Adrenal gland (tissue), 12 donors: ENCODE measurements around the gene DDR1. TPM values are rescaled to one million over a fixed set of nuclear protein-coding genes. Genes with fewer than 3 reads are reported as not detected.

Experiments used
- DNase-seq, 7 donors: peaks; one replicate each; pipeline ENCODE4 v3.0.0-alpha.2; 2019 to 2020
- H3K27ac ChIP-seq, 5 donors: fragments of 200-600 bp; sonication (generic) in 4 of 5; 1 replicate in 3 of 5; 2 replicates in 2 of 5; pipeline versions ENCODE4 v1.5.1 to v1.8.0; 2016 to 2020; ENCODE audit warnings: mild to moderate bottlenecking in 1 of 5
- H3K27me3 ChIP-seq: fragments of 200-600 bp; 2 replicates; pipeline ENCODE4 v1.8.0; 2021
- H3K36me3 ChIP-seq, 2 donors: fragments of 200-600 bp; replicated peaks in 1 of 2; 1 replicate in 1 of 2; 2 replicates in 1 of 2; pipeline versions ENCODE4 v1.5.1 to v1.8.0; 2018 to 2022
- H3K4me1 ChIP-seq, 2 donors: fragments of 200-600 bp; replicated peaks in 1 of 2; 1 replicate in 1 of 2; 2 replicates in 1 of 2; pipeline versions ENCODE4 v1.5.1 to v1.8.0; 2018 to 2021
- H3K4me3 ChIP-seq, 4 donors: fragments of 200-600 bp; sonication (generic) in 3 of 4; one replicate each; pipeline ENCODE4 v1.5.1; 2016 to 2018
- H3K9me3 ChIP-seq, 3 donors: fragments of 200-600 bp; sonication (generic) in 1 of 3; replicated peaks in 1 of 3; 1 replicate in 2 of 3; 2 replicates in 1 of 3; pipeline versions ENCODE4 v1.5.1 to v1.8.0; 2016 to 2021
- CTCF ChIP-seq, 6 experiments: fragments of 450-650 bp in 4 of 6; fragments of 200-600 bp in 2 of 6; sonication (generic) in 1 of 6; IDR thresholded peaks; 1 replicate in 5 of 6; 2 replicates in 1 of 6; pipeline versions ENCODE4 v1.5.1 to v1.8.0; 2016 to 2021; ENCODE audit warnings: antibody characterized with exemption in 6 of 6, mild to moderate bottlenecking in 2 of 6, moderate library complexity in 1 of 6
- POLR2A ChIP-seq, 2 donors: fragments of 450-650 bp; IDR thresholded peaks; one replicate each; pipeline ENCODE4 v1.6.1; 2017; ENCODE audit warnings: antibody characterized with exemption in 2 of 2, mild to moderate bottlenecking in 2 of 2, moderate library complexity in 1 of 2
- WGBS, 4 donors: extraction: QIAGEN DNeasy Blood & Tissue Kit in 2 of 4; methylation state at CpG; one replicate each; pipeline versions ENCODE4 v1.1.5 to v1.1.7; 2013 to 2017; 5-methylcytosine and 5-hydroxymethylcytosine counted together
- intact Hi-C, 2 donors: fragments of 100-400 bp; cut with DNase I; formaldehyde crosslinking; loops; one replicate each; pipeline versions ENCODE4 v1.14.1 to v1.15.0; 2022 to 2023
- polyA plus RNA-seq, 3 donors: library from polyadenylated mRNA; stranded (reverse); fragments of 200-250 nt in 2 of 3; fragments of 350-450 nt in 1 of 3; fragmentation: Illumina TruSeq in 1 of 3; extraction: RNeasy Lipid Tissue Mini Kit (QIAGEN cat#74804) in 1 of 3; gene quantifications; one replicate each; pipeline ENCODE4 v1.2.3, GENCODE V29; 2013 to 2014
- total RNA-seq, 9 donors: library from RNA; depleted of rRNA in 4 of 9; stranded (reverse); fragments of >200 nt in 4 of 9; fragments of 120-200 nt in 1 of 9; fragmentation: NEBNext Ultra II Directional in 1 of 9; extraction: Animal tissue kit (Norgen Biotek cat#: 25700) in 1 of 9; gene quantifications; one replicate each; pipeline versions ENCODE4 v1.1.0 to v1.2.4, GENCODE V29; 2013 to 2023
- donor health status: healthy with polysubstance abuse.
- donor health status: Bipolar disorder and iron deficiency.
- donor health status: DM: yes; HTN: yes; CAD: no.
- donor health status: DM: no; HTN: no; CAD: no.
- donor health status: DM: no; HTN: no; CAD: no.
- donor health status: DM: yes; HTN: yes; CAD: no.

The DDR1 gene
- total and polyA plus RNA-seq, 12 donors = 18.0 to 239 (median 63.9) TPM

GRCh38 chr6:30939473-30939872, 55.2 kb downstream of the DDR1 start:
- WGBS, 4 donors = 29 to 45% (median 35%) methylated on average over 3 of the region's 3 CpGs
- H3K27ac ChIP-seq = no peak overlapping the region
- no peaks in the 10 kb centered on the region for H3K9me3 ChIP-seq
- no peak for TF ChIP-seq POLR2A (IDR thresholded peaks at IDR 0.05)
- TF ChIP-seq CTCF (IDR thresholded peaks at IDR 0.05) = no peak
- no peak overlapping the region for H3K4me3 ChIP-seq
- no peaks in the 10 kb centered on the region for H3K36me3 ChIP-seq
- H3K4me1 ChIP-seq = peaks cover 0 to 4% of the 10 kb centered on the region in 2 donors
- intact Hi-C loops = no loop called here
- peaks cover 7% of the 10 kb centered on the region for H3K27me3 ChIP-seq
- peak in 2 of 7 donors; percentile 22 to 25 for DNase-seq

GRCh38 chr6:30940361-30940986, 56.2 kb downstream of the DDR1 start, which contains the start of gene MUCL3:
MUCL3 (plus strand) TSS chr6:30940973; CDS start chr6:30941000, 27 bp downstream.
- intact Hi-C loops = no loop called here
- no peak within 1 kb of the TSS for H3K27ac ChIP-seq
- peaks cover 0 to 4% of the 10 kb centered on the region in 2 donors for H3K4me1 ChIP-seq
- H3K4me3 ChIP-seq = no peak within 1 kb of the TSS
- peaks cover 7% of the 10 kb centered on the region for H3K27me3 ChIP-seq
- 66 to 75% (median 70%) methylated on average over 12 to 16 of the region's 16 CpGs for WGBS, 4 donors
- no peaks in the 10 kb centered on the region for H3K9me3 ChIP-seq
- no peak for DNase-seq
- no peaks in the 10 kb centered on the region for H3K36me3 ChIP-seq
- TF ChIP-seq CTCF (IDR thresholded peaks at IDR 0.05) (no peak), POLR2A (IDR thresholded peaks at IDR 0.05) (no peak)

GRCh38 chr6:30942338-30943060, 58.2 kb downstream of the DDR1 start:
- Histone ChIP-seq H3K4me3 (no peak overlapping the region), H3K4me1 (peaks cover 0 to 4% of the 10 kb centered on the region in 2 donors), H3K9me3 (no peaks in the 10 kb centered on the region), H3K27ac (no peak overlapping the region), H3K36me3 (no peaks in the 10 kb centered on the region), H3K27me3 (peaks cover 7% of the 10 kb centered on the region)
- WGBS, 4 donors = 10 to 21% (median 17%) methylated on average over 12 to 15 of the region's 15 CpGs
- intact Hi-C loops = no loop called here
- DNase-seq = peak; percentile 59 to 93 (median 87)
- TF ChIP-seq POLR2A (IDR thresholded peaks at IDR 0.05) (no peak), CTCF (IDR thresholded peaks at IDR 0.05) (peak; percentile 31 to 70 (median 58))

- 84 to 97% (median 93%) methylated on average over 4 of the region's 4 CpGs for WGBS, 4 donors
- intact Hi-C loops = no loop called here
Observed at GRCh38 chr6:30944051-30944450, 59.7 kb downstream of the DDR1 start.

More at GRCh38 chr6:30944051-30944450, 59.7 kb downstream of the DDR1 start:
- DNase-seq = no peak
- no peaks in the 10 kb centered on the region for H3K36me3 ChIP-seq
- no peak overlapping the region for H3K27ac ChIP-seq
- no peak for TF ChIP-seq CTCF (IDR thresholded peaks at IDR 0.05)
- no peak for TF ChIP-seq POLR2A (IDR thresholded peaks at IDR 0.05)
- H3K4me3 ChIP-seq = no peak overlapping the region
- peaks cover 0 to 4% of the 10 kb centered on the region in 2 donors for H3K4me1 ChIP-seq
- no peaks in the 10 kb centered on the region for H3K9me3 ChIP-seq
- H3K27me3 ChIP-seq = peaks cover 7% of the 10 kb centered on the region
